Measurements from ENCODE around the gene PRSS38. TPM values are rescaled to one million over a fixed set of nuclear protein-coding genes. Genes with fewer than 3 reads are reported as not detected.

PRSS38 gene
- total and polyA plus RNA-seq, 10 of the 15 experiments (the other 5 are each of a cell fraction or from before 2014, with no cell fraction given): not detected

DNA sequence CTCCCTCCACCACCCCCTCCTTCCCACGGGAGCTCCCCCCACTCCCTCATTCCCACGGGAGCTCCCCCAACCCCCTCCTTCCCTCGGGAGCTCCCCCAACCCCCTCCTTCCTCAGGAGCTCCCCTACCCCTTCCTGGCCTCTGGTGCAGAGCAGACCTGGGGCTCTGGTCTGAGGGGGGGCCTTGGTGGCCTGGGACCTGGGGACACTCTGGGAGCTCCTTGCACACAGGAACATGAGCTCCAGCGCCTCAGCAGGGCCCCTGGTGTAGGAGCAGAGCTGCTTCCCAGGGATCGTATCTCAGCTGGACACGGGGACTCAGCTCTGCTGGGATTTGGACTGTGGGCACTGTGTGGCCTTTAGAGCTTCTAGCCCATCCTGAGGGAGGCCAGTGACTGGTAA, 19.7 kb upstream of the PRSS38 start:
- no peak overlapping the region for H3K4me3 ChIP-seq
- no peak overlapping the region for H2AFZ ChIP-seq (ENCODE audit: control insufficient read depth, low read depth, low read length)
- H3K27ac ChIP-seq (ENCODE audit: control insufficient read depth, insufficient read depth): no peak overlapping the region
- intact Hi-C loops (cut with micrococcal nuclease; ENCODE audit: unreplicated experiment) (no loop called here), in situ Hi-C loops (cut with MboI) (no loop called here)
- no peaks in the 10 kb centered on the region for H3K4me1 ChIP-seq (ENCODE audit: control insufficient read depth, insufficient read depth, low read length)
- H3K4me2 ChIP-seq (ENCODE audit: control insufficient read depth, insufficient read depth): no peak overlapping the region
- TF ChIP-seq GATAD2B (conservative IDR thresholded peaks at IDR 0.05; ENCODE audit: low read depth) (no peak), RAD51 (IDR thresholded peaks at IDR 0.05) (no peak), JUNB (IDR thresholded peaks at IDR 0.05) (no peak), ZNF274 (IDR thresholded peaks at IDR 0.05; ENCODE audit: insufficient read depth, insufficient read length) (no peak)
- TF ChIP-seq, protein P1, sequence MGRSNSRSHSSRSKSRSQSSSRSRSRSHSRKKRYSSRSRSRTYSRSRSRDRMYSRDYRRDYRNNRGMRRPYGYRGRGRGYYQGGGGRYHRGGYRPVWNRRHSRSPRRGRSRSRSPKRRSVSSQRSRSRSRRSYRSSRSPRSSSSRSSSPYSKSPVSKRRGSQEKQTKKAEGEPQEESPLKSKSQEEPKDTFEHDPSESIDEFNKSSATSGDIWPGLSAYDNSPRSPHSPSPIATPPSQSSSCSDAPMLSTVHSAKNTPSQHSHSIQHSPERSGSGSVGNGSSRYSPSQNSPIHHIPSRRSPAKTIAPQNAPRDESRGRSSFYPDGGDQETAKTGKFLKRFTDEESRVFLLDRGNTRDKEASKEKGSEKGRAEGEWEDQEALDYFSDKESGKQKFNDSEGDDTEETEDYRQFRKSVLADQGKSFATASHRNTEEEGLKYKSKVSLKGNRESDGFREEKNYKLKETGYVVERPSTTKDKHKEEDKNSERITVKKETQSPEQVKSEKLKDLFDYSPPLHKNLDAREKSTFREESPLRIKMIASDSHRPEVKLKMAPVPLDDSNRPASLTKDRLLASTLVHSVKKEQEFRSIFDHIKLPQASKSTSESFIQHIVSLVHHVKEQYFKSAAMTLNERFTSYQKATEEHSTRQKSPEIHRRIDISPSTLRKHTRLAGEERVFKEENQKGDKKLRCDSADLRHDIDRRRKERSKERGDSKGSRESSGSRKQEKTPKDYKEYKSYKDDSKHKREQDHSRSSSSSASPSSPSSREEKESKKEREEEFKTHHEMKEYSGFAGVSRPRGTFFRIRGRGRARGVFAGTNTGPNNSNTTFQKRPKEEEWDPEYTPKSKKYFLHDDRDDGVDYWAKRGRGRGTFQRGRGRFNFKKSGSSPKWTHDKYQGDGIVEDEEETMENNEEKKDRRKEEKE (IDR thresholded peaks at IDR 0.05): no peak
- TF ChIP-seq, protein P2, sequence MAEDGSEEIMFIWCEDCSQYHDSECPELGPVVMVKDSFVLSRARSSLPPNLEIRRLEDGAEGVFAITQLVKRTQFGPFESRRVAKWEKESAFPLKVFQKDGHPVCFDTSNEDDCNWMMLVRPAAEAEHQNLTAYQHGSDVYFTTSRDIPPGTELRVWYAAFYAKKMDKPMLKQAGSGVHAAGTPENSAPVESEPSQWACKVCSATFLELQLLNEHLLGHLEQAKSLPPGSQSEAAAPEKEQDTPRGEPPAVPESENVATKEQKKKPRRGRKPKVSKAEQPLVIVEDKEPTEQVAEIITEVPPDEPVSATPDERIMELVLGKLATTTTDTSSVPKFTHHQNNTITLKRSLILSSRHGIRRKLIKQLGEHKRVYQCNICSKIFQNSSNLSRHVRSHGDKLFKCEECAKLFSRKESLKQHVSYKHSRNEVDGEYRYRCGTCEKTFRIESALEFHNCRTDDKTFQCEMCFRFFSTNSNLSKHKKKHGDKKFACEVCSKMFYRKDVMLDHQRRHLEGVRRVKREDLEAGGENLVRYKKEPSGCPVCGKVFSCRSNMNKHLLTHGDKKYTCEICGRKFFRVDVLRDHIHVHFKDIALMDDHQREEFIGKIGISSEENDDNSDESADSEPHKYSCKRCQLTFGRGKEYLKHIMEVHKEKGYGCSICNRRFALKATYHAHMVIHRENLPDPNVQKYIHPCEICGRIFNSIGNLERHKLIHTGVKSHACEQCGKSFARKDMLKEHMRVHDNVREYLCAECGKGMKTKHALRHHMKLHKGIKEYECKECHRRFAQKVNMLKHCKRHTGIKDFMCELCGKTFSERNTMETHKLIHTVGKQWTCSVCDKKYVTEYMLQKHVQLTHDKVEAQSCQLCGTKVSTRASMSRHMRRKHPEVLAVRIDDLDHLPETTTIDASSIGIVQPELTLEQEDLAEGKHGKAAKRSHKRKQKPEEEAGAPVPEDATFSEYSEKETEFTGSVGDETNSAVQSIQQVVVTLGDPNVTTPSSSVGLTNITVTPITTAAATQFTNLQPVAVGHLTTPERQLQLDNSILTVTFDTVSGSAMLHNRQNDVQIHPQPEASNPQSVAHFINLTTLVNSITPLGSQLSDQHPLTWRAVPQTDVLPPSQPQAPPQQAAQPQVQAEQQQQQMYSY (CRISPR knock-in tag; IDR thresholded peaks at IDR 0.05): no peak
- TF ChIP-seq, protein P3, sequence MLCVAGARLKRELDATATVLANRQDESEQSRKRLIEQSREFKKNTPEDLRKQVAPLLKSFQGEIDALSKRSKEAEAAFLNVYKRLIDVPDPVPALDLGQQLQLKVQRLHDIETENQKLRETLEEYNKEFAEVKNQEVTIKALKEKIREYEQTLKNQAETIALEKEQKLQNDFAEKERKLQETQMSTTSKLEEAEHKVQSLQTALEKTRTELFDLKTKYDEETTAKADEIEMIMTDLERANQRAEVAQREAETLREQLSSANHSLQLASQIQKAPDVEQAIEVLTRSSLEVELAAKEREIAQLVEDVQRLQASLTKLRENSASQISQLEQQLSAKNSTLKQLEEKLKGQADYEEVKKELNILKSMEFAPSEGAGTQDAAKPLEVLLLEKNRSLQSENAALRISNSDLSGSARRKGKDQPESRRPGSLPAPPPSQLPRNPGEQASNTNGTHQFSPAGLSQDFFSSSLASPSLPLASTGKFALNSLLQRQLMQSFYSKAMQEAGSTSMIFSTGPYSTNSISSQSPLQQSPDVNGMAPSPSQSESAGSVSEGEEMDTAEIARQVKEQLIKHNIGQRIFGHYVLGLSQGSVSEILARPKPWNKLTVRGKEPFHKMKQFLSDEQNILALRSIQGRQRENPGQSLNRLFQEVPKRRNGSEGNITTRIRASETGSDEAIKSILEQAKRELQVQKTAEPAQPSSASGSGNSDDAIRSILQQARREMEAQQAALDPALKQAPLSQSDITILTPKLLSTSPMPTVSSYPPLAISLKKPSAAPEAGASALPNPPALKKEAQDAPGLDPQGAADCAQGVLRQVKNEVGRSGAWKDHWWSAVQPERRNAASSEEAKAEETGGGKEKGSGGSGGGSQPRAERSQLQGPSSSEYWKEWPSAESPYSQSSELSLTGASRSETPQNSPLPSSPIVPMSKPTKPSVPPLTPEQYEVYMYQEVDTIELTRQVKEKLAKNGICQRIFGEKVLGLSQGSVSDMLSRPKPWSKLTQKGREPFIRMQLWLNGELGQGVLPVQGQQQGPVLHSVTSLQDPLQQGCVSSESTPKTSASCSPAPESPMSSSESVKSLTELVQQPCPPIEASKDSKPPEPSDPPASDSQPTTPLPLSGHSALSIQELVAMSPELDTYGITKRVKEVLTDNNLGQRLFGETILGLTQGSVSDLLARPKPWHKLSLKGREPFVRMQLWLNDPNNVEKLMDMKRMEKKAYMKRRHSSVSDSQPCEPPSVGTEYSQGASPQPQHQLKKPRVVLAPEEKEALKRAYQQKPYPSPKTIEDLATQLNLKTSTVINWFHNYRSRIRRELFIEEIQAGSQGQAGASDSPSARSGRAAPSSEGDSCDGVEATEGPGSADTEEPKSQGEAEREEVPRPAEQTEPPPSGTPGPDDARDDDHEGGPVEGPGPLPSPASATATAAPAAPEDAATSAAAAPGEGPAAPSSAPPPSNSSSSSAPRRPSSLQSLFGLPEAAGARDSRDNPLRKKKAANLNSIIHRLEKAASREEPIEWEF (IDR thresholded peaks at IDR 0.05; ENCODE audit: insufficient replicate concordance, low read depth, low read length): no peak
- DNase-seq (ENCODE audit: low read depth, low spot score): no peak
- no peak overlapping the region for H3K9ac ChIP-seq (ENCODE audit: control insufficient read depth, insufficient read depth, low read length)
- WGBS (ENCODE audit: insufficient coverage, insufficient replicate concordance, low lambda C conversion rate, missing lambda C conversion rate): 0% methylated on average over 3 of the region's 6 CpGs
- SMC1A ChIA-PET (ENCODE audit: uncharacterized antibody, unreplicated experiment): no interaction called here
- no peak for FAIRE-seq
- CTCF ChIA-PET: interaction anchor here (0.7 kb wide), 1 partner anchor 11 kb away, joined by 3 read pairs; no protein-coding TSS in a partner anchor
- POLR2A ChIA-PET: no interaction called here
- no TSS peak for BruUV-seq (replicated peaks)
- ATAC-seq: no peak
- H3K36me3 ChIP-seq (ENCODE audit: control insufficient read depth in 2 of 2, insufficient read depth in 2 of 2, low read length in 1 of 2): no peaks in the 10 kb centered on the region
- no peaks in the 10 kb centered on the region for H3K9me3 ChIP-seq (replicated peaks; ENCODE audit: control insufficient read depth, insufficient read depth, low read length)
- no peaks in the 10 kb centered on the region for H3K27me3 ChIP-seq (replicated peaks in 1 of 2; ENCODE audit: control insufficient read depth in 2 of 2, insufficient read depth in 2 of 2, low read length in 1 of 2)
- H3K79me2 ChIP-seq (ENCODE audit: control insufficient read depth, insufficient read depth, low read length): no peaks in the 10 kb centered on the region
- H4K20me1 ChIP-seq (ENCODE audit: control insufficient read depth, insufficient read depth): no peaks in the 10 kb centered on the region
- RAD21 ChIA-PET (ENCODE audit: unreplicated experiment): interaction anchor here (1.0 kb wide), 1 partner anchor 158 kb away, joined by 3 read pairs; no protein-coding TSS in a partner anchor

Data from GM12878 (cell line).